GM18526 (cell line): ENCODE results near the gene LAMTOR4.

Experiments used
- POLR2A ChIP-seq: IDR thresholded peaks from 3 replicates; pipeline ENCODE4 v1.6.1; 2011; ENCODE audit not compliant: insufficient read length; ENCODE audit errors: extremely low read depth

The LAMTOR4 gene

DNA sequence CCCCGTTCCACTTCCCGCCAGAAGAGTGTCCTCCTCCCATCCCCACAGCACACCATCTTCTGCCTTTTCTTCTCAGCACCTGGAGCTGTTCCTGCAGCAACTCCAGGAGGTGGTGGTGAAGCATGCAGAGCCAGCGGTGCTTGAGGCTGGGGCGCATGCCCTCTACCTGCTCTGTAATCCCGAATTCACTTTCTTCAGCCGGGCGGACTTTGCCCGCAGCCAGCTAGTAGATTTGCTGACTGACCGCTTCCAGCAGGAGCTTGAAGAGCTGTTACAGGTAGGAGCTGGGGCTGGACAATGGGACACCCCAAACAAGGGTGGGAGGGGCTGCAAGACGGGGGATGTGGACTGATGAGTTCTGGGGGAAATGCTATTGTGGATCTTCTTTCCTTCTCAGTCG is 52.0 kb downstream of the LAMTOR4 start:
- no peak for TF ChIP-seq POLR2A
